RWPE2 (cell line): ENCODE measurements around the gene RNASEL.

Experiments used
- ATAC-seq: fragments of 200-7000 bp; cut with Tn5 transposase; 3 replicates; pipeline ENCODE4 v1.9.1; 2021; ENCODE audit warnings: low read depth
- DNase-seq: peaks from one replicate; pipeline ENCODE4 v3.0.0-alpha.2; 2020; ENCODE audit warnings: low spot score
- H3K27ac ChIP-seq: fragments of 450-650 bp; 2 replicates; pipeline ENCODE4 v1.5.1; 2017; ENCODE audit warnings: mild to moderate bottlenecking; ENCODE audit not compliant: poor library complexity, severe bottlenecking
- H3K27me3 ChIP-seq: fragments of 250-450 bp; sonication (Bioruptor Pico); 2 replicates; pipeline ENCODE4 v1.5.1; 2021; ENCODE audit warnings: mild to moderate bottlenecking, moderate library complexity; ENCODE audit not compliant: insufficient read depth, poor library complexity, severe bottlenecking
- H3K36me3 ChIP-seq: fragments of 250-450 bp; sonication (Bioruptor Pico); 2 replicates; pipeline ENCODE4 v1.5.1; 2020; ENCODE audit warnings: low read depth, mild to moderate bottlenecking, moderate library complexity
- H3K4me1 ChIP-seq: fragments of 250-450 bp; sonication (Bioruptor Pico); 2 replicates; pipeline ENCODE4 v1.5.1; 2021; ENCODE audit warnings: mild to moderate bottlenecking, moderate library complexity; ENCODE audit not compliant: insufficient read depth, poor library complexity, severe bottlenecking
- H3K4me3 ChIP-seq: fragments of 250-450 bp; sonication (Bioruptor Pico); 2 replicates; pipeline ENCODE4 v1.5.1; 2021; ENCODE audit warnings: mild to moderate bottlenecking, moderate library complexity; ENCODE audit not compliant: severe bottlenecking
- H3K9me3 ChIP-seq: fragments of 250-450 bp; sonication (Bioruptor Pico); 2 replicates; pipeline ENCODE4 v1.5.1; 2021; ENCODE audit warnings: mild to moderate bottlenecking, moderate library complexity; ENCODE audit not compliant: severe bottlenecking
- CTCF ChIP-seq: fragments of 450-650 bp; IDR thresholded peaks from one replicate; pipeline ENCODE4 v1.5.1; 2017; ENCODE audit warnings: mild to moderate bottlenecking, moderate library complexity; ENCODE audit not compliant: poor library complexity, severe bottlenecking

Gene RNASEL

GRCh38 chr1:182626527-182626926 is 37.5 kb upstream of the RNASEL start:
- ATAC-seq (no peak), DNase-seq (no peak)
- Histone ChIP-seq H3K4me1 (peaks cover 4% of the 10 kb centered on the region), H3K36me3 (no peaks in the 10 kb centered on the region), H3K4me3 (no peak overlapping the region), H3K27me3 (no peaks in the 10 kb centered on the region), H3K9me3 (no peaks in the 10 kb centered on the region), H3K27ac (no peak overlapping the region)
- TF ChIP-seq CTCF: no peak

- H3K9me3 ChIP-seq: no peaks in the 10 kb centered on the region
- no peaks in the 10 kb centered on the region for H3K36me3 ChIP-seq
- ATAC-seq: peak; percentile 72
- no peak overlapping the region for H3K27ac ChIP-seq
- peaks cover 4% of the 10 kb centered on the region for H3K4me1 ChIP-seq
- no peak for TF ChIP-seq CTCF
- H3K4me3 ChIP-seq: no peak overlapping the region
- H3K27me3 ChIP-seq: no peaks in the 10 kb centered on the region
- DNase-seq: no peak
Measured at GRCh38 chr1:182625719-182626504, 36.9 kb upstream of the RNASEL start.

- H3K27me3 ChIP-seq: no peaks in the 10 kb centered on the region
- H3K4me3 ChIP-seq: no peak overlapping the region
- H3K4me1 ChIP-seq: peaks cover 4% of the 10 kb centered on the region
- DNase-seq (no peak), ATAC-seq (no peak)
- no peak for TF ChIP-seq CTCF
- no peaks in the 10 kb centered on the region for H3K9me3 ChIP-seq
- H3K27ac ChIP-seq: no peak overlapping the region
- no peaks in the 10 kb centered on the region for H3K36me3 ChIP-seq
Measured at GRCh38 chr1:182625024-182625423, 36.0 kb upstream of the RNASEL start.

GRCh38 chr1:182624577-182624976 is 35.5 kb upstream of the RNASEL start:
- TF ChIP-seq CTCF: no peak
- H3K36me3 ChIP-seq: no peaks in the 10 kb centered on the region
- H3K4me1 ChIP-seq: peaks cover 4% of the 10 kb centered on the region
- H3K27ac ChIP-seq: no peak overlapping the region
- H3K9me3 ChIP-seq: no peaks in the 10 kb centered on the region
- no peak overlapping the region for H3K4me3 ChIP-seq
- DNase-seq (no peak), ATAC-seq (no peak)
- H3K27me3 ChIP-seq: no peaks in the 10 kb centered on the region

GRCh38 chr1:182622901-182623528 is 34.0 kb upstream of the RNASEL start:
- H3K4me1 ChIP-seq: peaks cover 5% of the 10 kb centered on the region
- ATAC-seq: no peak
- H3K27ac ChIP-seq: no peak overlapping the region
- no peak for DNase-seq
- no peaks in the 10 kb centered on the region for H3K9me3 ChIP-seq
- no peaks in the 10 kb centered on the region for H3K36me3 ChIP-seq
- TF ChIP-seq CTCF: no peak
- H3K27me3 ChIP-seq: no peaks in the 10 kb centered on the region
- H3K4me3 ChIP-seq: no peak overlapping the region
